HG02840 (cell line): ENCODE data around the gene SPX.
A peak's percentile ranks its signal among the peaks of the same experiment; 100 is the strongest.

ENCODE experiments used
- ATAC-seq: cut with Tn5 transposase; IDR thresholded peaks from one replicate; pipeline ENCODE4 v1.9.1; 2021; ENCODE audit warnings: mild to moderate bottlenecking, moderate library complexity, moderate number of reproducible peaks; ENCODE audit not compliant: unreplicated experiment, low FRiP score

Gene SPX, protein sequence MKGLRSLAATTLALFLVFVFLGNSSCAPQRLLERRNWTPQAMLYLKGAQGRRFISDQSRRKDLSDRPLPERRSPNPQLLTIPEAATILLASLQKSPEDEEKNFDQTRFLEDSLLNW

DNA sequence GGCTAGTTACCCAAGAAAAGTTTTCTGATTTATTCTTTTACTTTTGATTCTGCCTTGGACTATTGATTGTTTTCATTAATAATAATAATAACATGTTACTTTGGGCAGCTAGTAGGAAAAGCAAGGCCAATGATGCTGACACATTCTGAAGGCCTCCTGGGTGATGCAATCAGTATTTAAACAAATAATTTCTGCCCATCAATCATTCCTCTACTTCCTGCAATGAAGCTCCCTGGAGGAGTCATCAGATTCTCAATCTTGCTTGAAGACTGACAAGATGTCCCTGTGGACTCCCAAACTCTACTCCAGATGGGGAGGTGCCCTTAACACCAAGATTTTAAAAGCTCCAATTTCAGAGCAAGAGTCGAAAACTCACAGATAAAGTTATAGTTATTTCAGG is at the start of gene SPX:
Gene SPX, plus strand, starts transcription at position 244 of the 400 bp plus-strand sequence. CDS start 177 bp downstream, outside the sequence.
- no peak for ATAC-seq

DNA sequence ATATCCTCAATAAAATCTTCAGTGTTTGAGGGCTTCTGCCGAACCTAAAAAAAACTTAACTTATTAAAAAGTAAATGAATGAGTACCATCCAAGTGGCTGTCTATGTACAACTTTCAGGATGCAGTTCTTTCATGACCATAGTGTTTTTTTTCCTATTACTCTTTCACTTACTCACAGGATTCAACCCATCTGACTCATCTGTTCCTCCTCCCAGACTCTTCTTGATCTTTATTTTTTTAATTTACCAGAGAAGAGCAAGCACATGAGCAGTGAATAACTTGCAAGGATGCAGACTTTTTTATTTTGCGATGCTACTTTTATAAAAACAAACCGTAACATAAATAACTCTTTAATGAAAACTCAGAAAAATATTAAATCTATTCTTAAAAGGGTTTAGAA is 49.1 kb upstream of the SPX start:
- ATAC-seq = no peak

DNA sequence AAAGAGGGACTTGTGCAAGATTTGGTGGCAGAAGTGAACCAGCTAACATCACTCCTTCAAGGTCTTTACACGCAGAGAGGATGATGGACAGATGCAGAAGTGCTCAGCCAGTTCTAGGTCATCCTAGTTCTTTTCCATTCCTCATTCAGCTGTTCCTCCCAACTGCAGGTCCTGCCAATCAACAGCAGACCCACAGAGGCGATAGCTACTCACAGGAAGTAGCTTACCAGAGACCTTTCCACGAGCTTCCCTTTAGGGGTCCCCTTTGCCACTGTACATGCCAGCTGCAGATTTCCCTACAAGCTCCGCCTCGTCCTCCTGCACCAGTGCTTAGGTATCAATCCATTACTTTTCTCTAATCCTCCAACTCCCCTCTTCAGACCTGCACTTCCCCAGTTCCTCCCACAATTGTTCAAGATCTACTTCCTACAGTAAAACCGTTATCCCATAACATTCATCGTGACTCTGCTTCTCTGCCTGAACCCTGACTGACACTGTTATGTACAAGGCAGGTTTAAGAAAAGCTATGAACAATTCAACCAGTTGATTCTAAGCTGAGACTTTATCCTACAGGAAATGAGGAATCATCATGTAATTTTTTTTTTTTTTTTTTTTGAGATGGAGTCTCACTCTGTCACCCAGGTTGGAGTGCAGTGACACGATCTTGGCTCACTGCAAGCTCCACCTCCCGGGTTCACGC is 47.2 kb upstream of the SPX start:
- no peak for ATAC-seq

DNA sequence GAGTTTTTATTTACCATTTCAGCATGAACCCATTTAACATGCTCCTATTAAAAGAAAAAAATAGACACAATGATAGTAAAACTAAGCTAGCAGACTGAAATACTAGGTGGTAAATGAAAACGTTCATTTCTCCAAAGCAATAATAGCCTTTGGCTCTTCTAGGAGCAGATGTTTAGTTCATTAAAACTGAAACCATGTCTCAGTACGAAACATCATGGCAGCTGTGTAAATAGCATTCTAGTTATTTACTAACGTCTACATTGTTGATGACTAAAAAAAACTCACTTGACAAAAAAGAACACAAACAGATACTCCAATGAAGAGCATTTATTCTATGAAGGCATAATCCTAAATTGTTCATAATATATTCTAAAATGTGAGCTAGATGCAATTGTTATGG is 42.6 kb upstream of the SPX start:
- ATAC-seq = no peak

DNA sequence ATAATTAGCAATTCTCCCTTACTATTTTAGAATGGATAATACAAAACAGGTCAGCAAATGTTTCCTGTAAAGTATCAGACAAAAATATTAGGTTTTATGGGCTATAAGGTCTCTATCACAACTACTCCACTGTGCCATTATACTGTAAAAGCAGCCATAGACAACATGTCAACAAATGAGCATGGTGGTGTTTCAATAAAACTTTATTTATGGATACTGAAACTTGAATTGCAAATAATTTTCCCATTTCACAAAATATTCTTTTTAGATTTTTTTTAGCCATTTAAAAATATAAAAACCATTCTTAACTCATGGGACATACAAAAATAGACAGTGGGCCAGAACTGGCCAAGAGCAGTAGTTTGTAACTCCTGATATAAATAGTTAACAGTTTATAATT is 40.1 kb upstream of the SPX start:
- no peak for ATAC-seq

DNA sequence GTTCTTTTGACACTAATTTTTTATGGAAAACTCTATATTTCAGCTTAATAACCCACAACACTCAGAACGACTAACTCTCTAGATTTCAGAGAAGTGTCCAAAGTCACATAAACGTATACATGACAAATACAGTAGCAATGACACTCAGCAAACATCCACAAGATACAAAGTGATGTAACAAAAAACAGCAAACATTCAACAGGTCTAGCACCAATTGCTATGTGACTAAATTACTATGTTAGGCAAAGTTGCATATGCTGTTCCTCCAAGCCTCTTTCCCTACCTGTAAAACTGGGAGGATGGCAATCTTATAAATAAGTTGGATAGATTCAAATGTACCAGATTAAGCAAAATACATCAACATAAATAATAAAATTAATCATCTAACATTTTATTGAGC is 26.3 kb upstream of the SPX start:
- no peak for ATAC-seq

DNA sequence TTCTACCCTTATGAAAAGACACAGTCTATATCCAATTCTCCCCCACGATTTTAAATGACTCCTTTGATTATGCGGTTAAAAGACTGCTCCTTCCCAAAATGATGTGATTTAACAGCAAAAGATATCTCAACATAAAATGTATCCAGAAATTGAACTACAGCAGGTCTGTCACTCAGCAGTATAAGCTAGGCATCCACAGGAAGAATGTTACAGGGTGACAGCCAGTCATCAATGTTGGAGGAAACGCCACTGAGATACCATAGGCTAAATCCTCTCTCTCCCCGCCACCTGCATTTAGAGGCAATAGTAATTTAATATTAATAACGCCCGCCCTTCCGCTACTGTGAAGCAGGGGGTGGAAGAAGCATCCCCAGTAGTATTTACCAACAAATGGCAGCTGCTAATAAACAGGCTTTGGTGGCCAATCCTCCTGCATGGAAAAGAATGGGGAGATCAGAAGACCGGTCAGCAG is 25.3 kb upstream of the SPX start:
- ATAC-seq = no peak

DNA sequence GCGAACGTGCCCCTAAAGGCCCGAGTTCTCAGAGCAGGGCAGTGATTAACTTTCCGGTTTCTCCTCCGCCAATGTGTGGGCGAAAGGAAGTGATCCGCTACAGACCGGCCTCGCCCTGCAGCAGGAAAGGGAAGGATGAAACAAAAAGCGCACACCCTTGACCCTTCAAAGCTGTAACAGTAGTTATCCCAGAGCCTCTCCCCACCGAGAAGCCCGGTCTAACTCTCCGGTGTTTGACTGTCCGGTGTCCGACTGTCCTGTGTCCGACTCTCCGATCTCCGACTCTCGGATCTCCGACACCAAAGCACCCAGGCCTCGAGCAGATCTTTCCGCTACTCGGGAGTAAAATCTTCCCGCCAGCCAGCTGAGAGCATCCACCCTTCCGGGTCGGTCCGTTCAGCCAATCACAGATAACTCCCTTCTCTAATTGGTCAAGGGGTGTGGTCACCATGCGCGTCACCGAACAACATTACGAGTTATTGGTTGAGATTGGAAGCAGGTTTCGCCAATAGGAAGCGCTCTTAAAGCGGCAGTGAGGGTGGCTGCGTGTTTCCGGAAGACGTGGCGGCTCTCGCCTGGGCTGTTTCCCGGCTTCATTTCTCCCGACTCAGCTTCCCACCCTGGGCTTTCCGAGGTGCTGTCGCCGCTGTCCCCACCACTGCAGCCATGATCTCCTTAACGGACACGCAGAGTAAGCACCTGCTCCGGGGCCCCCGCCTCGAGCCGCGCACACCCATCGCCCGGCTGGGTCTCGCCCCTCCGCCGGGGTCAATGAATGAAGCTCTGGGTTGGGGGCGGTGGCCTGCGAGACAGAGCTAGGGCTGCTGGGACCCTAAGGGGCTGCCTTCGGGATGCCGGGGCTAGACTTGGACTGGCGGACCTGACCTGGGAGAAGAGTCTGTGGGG is 24.6 kb upstream of the SPX start, which contains the start of the genes GOLT1B and RECQL:
Gene GOLT1B, plus strand, starts transcription at position 532 of the 906 bp plus-strand sequence. Its CDS starts 135 bp downstream, at position 667.
Gene RECQL, minus strand, starts transcription at position 378 of the 906 bp plus-strand sequence. CDS start 2,065 bp downstream, outside the sequence.
- ATAC-seq = peak; percentile 99

DNA sequence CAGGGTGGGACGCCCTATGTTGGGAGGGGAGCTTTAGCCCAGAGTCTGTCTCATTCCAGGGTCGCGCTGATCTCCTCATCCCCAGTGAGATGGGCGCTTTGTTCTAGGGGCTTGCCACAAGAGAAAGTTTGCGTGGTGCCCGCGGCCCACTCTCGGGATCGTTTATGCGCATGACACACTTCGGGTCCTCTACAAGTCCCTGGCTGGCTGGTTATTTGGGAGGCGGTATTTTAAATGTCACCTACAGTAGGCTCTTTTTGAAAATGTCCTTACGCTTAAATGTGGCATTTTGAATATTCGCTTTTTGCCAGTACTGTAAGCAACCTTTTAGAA is 24.0 kb upstream of the SPX start:
- no peak for ATAC-seq

DNA sequence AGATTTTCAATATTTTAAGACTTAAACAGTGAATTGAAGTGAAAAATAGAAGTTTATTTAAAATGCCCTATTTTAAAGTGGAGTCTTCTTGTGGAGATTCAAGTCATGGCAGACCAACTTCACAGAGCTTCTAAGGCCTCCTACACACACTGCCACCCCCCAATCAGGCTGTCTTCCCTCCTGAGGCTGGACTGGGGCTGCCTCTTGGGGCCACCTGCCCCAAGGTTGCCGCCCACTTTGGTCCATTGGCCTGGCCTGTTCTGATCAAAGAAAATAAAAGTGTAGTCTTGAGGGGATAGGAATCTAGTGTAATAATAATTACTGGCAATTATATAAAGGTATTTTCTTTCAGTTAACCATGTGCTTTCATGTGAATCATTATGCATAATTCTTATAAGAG is 23.2 kb upstream of the SPX start:
- ATAC-seq = no peak

DNA sequence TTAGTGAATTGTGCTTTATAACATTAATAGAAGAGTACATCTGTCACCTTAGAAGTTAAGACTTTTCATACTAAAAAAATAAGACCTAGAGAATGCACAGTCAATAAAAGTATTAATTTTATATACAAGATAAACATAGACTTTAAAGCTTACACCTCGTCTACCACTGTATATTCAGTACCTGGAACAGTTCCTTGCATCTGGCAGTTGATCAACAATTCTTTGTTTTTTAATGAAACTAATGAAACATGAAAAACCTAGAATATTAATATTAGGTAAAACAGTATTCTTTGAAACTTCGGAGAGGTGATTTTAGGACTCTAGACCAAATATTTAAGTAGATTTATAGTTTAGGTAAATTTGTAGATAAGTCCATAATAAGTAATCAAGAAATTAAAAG is 20.2 kb upstream of the SPX start:
- no peak for ATAC-seq

DNA sequence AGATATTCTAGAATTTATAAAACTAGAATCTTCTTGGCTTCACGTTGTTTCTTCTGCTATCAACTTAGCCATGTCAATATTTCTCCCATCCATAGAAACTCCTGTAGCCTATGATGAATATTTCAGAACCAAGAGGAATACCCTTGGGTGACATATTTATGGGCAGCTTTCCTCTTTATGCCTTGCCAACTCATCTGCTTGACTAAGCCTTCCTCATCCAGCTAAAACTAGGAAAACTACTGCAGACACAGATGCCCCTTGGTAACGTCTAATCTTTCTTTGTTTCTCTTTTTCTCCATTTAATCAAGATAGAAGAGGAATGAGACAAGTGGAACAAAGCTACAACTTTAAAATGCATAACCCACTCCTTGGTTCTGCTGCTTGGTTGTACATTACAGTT is 18.2 kb upstream of the SPX start:
- ATAC-seq = no peak

DNA sequence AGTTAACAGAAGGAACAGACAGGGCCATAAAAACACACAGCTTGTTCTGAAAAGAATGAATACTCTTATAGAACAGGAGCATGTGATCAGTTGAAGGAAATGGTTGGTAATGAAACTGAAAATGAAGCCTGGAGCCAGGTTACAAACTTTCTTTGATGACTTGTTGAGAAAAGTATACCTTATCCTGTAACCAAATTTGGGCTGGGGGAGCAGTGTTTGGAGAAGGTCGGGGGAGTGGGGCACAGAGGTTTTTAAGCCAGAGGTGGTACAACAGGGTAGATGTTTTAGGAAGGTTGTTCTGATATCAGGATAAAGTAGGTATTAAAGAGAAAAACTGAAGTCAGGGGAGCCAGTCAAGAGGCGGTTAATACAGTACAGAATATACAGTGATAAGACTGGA is 16.3 kb upstream of the SPX start:
- peak; percentile 89 for ATAC-seq

DNA sequence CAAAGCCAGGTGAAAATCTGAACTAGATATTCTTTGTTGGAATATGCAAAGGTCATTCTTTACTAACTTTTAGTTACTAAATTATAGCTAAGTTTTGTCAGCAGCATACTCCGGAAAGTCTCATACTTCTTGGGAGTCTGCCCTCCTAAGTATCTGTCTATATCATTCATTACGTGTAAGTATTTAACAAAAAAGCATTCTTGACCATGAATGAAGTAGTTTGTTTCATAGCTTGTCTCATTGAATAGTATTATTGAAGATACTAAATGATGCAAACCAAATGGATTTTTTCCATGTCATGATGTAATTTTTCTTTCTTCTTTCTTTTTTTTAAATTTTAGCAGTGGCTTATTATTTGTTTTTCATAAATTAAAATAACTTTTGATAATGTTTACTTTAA is 9.8 kb upstream of the SPX start:
- ATAC-seq = no peak

DNA sequence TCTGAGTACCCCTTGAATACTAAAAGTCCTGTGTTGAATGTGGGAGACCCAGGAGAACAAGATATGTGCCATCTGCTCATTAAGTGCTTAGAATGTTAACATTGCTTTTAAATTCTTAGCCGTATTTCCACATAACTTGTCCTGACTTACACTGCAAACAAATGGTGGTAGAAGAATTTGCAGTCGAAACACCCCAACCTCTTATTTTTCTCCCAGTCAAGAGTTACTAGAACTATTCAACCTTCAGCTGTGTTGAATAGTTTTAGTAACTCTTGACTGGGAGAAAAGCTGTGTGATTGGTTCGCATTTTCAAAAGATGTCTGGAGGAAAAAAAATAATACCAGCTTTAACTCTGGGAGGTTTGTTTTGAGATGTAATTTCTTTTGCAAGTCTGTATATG is 7.6 kb upstream of the SPX start:
- ATAC-seq = no peak

DNA sequence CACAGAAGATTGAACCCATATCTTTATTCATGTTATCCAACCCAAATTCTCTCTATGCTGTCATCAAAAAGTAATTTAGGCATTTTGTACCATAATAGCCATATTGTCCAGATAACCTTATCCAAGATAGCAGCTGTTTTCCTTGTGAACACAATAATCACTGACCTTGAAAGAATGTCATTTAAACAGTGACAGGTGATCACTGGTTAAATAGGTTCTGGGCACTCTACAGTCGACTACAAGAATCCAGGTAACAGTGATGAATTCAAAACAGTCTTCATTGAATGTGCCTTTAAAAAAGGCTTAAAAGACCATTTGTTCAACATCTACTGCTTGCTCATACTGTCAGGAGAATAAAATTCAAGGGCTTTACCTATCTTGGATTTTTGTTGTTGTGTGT is 4.6 kb upstream of the SPX start:
- ATAC-seq = no peak

DNA sequence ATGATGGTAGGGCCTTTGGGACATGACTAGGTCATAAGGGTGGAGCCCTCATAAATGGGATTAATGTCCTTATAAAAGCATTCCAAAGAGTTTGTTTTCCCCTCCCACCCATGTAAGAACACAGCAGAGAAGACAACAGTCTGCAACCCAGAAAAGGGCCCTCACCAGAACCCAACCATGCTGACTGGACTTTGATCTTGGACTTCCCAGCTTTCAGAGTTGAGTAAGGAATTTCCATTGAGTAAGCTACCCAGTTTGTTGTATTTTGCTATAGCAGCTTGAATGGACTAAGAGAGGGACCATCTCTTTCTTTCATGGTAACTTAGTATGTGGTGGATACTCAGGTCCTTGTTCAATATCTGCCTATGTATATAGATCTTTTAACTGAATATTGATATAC is 2.9 kb upstream of the SPX start:
- ATAC-seq = no peak

DNA sequence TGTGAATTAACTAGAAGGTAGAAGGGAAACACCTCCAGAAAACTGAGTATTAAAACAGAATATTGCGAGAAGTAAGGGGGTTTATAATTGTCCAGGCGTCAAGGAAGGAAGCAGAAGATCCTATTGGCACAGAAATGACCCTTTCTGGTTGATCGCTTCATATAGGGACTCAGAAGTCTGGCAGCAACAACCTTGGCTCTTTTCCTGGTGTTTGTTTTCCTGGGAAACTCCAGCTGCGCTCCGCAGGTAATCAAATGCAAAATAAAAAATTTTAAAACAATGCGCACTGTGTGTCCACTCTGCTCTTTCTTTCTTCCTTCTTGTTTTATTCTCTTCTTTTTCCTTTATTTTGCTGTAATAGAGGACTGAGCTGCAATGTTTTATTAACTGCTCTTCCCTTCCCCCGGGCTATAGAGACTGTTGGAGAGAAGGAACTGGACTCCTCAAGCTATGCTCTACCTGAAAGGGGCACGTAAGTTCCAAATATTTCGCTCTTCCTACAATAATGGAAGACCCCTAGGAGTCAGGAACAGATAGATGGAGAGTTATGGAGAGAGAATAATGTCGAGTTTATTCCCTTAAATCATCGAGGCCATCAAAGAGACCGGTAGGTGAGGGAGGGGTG is 737 bp downstream of the SPX start:
- no peak for ATAC-seq

DNA sequence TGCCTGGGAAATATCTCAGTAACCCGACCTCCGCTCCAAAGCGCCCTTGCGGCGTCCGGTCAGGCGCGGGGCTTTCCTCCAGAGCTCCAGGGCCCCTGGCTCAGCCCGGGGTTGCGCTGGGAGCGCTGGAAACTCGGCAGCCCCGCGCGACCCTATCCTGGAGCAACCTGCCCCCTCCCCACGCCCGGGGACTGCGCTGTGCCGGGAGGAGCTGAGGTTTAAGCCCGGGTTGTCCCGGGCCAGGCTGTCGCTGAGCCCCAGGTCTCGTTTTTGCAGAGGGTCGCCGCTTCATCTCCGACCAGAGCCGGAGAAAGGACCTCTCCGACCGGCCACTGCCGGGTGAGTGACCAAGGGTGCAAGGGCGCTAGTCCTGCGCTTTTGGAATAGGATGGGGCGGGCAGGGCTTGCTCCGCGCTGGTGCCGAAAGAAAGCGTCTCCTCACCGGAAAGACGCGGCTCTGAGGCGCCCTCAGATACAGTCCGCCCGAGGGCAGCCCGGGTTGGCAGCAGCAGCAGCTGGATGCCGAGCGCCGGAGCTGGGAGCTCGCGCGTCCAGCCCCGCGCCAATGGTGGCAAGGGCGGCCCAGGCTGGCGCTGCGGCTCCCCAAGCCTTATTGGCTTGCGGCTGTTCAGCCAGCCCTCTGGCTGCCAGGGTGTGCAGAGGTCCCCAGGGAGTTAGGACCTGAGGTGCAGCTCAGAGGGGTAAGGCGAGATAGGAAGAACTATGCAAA is 1.5 kb downstream of the SPX start:
- peak; percentile 91 for ATAC-seq

DNA sequence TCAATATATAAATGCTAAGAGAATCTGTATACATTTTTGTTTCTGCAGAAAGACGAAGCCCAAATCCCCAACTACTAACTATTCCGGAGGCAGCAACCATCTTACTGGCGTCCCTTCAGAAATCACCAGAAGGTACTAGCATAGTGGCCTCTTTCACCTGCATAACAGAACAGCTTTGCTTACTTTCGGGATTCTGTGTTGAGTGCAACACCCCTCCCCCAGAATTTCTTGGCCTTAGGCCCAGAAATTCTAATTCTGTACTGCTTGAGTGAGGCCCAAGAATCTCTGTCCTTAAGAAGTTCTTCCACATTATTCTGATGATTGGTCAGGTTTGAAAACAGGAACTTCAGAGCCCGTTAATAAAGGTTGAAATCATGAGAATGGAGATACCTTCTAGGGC is 2.9 kb downstream of the SPX start:
- ATAC-seq = no peak
